Neuron (in vitro differentiated cells): Measurements from ENCODE around the gene CCDC121.

Experiments used
- H2AFZ ChIP-seq: one replicate; pipeline ENCODE4 v1.6.1; 2013; ENCODE audit warnings: low read depth, mild to moderate bottlenecking, inconsistent platforms, low read length, moderate library complexity
- H3K27me3 ChIP-seq: one replicate; pipeline ENCODE4 v1.6.1; 2013; ENCODE audit warnings: low read length; ENCODE audit not compliant: insufficient read depth
- H3K36me3 ChIP-seq: one replicate; pipeline ENCODE4 v1.6.1; 2013; ENCODE audit warnings: low read length; ENCODE audit not compliant: insufficient read depth
- H3K4me1 ChIP-seq: one replicate; pipeline ENCODE4 v1.6.1; 2013; ENCODE audit warnings: low read length; ENCODE audit not compliant: insufficient read depth
- H3K4me3 ChIP-seq: 2 replicates; pipeline ENCODE4 v1.5.1; 2013; ENCODE audit warnings: mild to moderate bottlenecking, low read length, moderate library complexity
- H3K9me3 ChIP-seq: one replicate; pipeline ENCODE4 v1.6.1; 2013; ENCODE audit warnings: low read length

The CCDC121 gene

GRCh38 chr2:27584597-27584996 lies 44.2 kb downstream of the CCDC121 start:
- H3K9me3 ChIP-seq, result peaks cover 11% of the 10 kb centered on the region
- H3K4me1 ChIP-seq, result peaks cover 12% of the 10 kb centered on the region
- no peak overlapping the region for H2AFZ ChIP-seq
- no peaks in the 10 kb centered on the region for H3K36me3 ChIP-seq
- H3K4me3 ChIP-seq, result peak overlapping the region; percentile 85
- H3K27me3 ChIP-seq, result no peaks in the 10 kb centered on the region

- Histone ChIP-seq H2AFZ (peak overlapping the region; percentile 84), H3K36me3 (no peaks in the 10 kb centered on the region), H3K4me1 (peaks cover 12% of the 10 kb centered on the region), H3K4me3 (peak overlapping the region; percentile 85), H3K9me3 (peaks cover 11% of the 10 kb centered on the region), H3K27me3 (no peaks in the 10 kb centered on the region)
Measured at GRCh38 chr2:27583390-27583915, 45.4 kb downstream of the CCDC121 start.

- H3K4me1 ChIP-seq, result peaks cover 12% of the 10 kb centered on the region
Measured at GRCh38 chr2:27582695-27583389, 46.0 kb downstream of the CCDC121 start, which contains the start of gene ZNF512. Gene ZNF512 (plus strand): TSS chr2:27583042. CDS start chr2:27583113, 71 bp downstream.

GRCh38 chr2:27582129-27582694 lies 46.6 kb downstream of the CCDC121 start:
- Histone ChIP-seq H3K36me3 (no peaks in the 10 kb centered on the region), H3K9me3 (peaks cover 16% of the 10 kb centered on the region), H3K4me1 (peaks cover 12% of the 10 kb centered on the region), H3K4me3 (peak overlapping the region; percentile 85), H2AFZ (peak overlapping the region; percentile 84), H3K27me3 (no peaks in the 10 kb centered on the region)

More at GRCh38 chr2:27582695-27583389, 46.0 kb downstream of the CCDC121 start, which contains the start of gene ZNF512:
- Histone ChIP-seq H3K27me3 (no peaks in the 10 kb centered on the region), H3K4me3 (peak within 1 kb of the TSS; percentile 85), H3K9me3 (peaks cover 11% of the 10 kb centered on the region), H2AFZ (peak within 1 kb of the TSS; percentile 84), H3K36me3 (no peaks in the 10 kb centered on the region)

- H3K9me3 ChIP-seq, result peaks cover 17% of the 10 kb centered on the region
- peak overlapping the region; percentile 84 for H2AFZ ChIP-seq
- H3K4me1 ChIP-seq, result peaks cover 12% of the 10 kb centered on the region
- H3K36me3 ChIP-seq, result no peaks in the 10 kb centered on the region
- H3K27me3 ChIP-seq, result no peaks in the 10 kb centered on the region
- no peak overlapping the region for H3K4me3 ChIP-seq
Measured at GRCh38 chr2:27581417-27582128, 47.2 kb downstream of the CCDC121 start.
